ENCODE measurements around the gene LRCH4. TPM values are rescaled to one million over a fixed set of nuclear protein-coding genes. Genes with fewer than 3 reads are reported as not detected.
"Not testable (repeated sequence)": the region's sequence is repeated elsewhere in the genome, so short reads cannot be mapped to it uniquely, and the experiment has no call there.

The LRCH4 gene
- total RNA-seq, 2 experiments from 2014 or later, result 77.7 to 78.7 TPM

DNA sequence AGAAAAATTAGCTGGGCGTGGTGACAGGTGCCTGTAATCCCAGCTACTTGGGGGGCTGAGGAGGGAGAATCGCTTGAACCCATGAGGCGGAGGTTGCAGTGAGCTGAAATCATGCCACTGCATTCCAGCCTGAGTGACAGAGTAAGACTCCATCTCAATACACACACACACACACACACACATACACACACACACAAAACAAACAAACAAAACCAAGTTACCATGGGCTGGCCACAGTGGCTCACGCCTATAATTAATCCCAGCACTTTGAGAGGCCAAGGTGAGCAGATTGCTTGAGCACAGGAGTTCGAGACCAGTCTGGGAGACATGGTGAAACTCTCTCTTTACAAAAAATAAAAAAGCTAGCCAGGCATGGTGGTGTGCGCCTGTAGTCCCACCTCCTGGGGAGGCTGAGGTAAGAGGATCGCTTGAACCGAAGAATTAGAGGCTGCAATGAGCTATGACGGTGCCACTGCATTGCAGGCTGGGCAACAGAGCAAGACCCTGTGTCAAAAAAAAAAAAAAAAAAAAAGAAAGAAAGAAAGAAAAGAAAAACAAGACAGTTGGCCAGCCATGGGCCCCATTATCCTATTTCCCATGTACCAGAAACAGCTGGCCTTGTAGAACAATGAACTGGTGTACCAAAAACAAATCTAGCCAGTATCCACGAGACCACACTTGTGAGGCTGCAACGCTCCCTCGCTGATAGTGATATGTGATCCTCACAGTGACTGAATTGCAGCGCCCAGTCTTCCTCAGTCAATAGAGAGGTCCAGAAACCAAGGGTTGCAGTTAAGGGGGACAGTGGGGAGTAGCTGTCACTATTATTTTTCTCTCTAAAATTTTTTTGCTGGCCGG, 53.5 kb downstream of the LRCH4 start:
- no peak overlapping the region for H3K27ac Mint-ChIP-seq
- TF ChIP-seq, protein P1, sequence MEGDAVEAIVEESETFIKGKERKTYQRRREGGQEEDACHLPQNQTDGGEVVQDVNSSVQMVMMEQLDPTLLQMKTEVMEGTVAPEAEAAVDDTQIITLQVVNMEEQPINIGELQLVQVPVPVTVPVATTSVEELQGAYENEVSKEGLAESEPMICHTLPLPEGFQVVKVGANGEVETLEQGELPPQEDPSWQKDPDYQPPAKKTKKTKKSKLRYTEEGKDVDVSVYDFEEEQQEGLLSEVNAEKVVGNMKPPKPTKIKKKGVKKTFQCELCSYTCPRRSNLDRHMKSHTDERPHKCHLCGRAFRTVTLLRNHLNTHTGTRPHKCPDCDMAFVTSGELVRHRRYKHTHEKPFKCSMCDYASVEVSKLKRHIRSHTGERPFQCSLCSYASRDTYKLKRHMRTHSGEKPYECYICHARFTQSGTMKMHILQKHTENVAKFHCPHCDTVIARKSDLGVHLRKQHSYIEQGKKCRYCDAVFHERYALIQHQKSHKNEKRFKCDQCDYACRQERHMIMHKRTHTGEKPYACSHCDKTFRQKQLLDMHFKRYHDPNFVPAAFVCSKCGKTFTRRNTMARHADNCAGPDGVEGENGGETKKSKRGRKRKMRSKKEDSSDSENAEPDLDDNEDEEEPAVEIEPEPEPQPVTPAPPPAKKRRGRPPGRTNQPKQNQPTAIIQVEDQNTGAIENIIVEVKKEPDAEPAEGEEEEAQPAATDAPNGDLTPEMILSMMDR (IDR thresholded peaks at IDR 0.05), result no peak

DNA sequence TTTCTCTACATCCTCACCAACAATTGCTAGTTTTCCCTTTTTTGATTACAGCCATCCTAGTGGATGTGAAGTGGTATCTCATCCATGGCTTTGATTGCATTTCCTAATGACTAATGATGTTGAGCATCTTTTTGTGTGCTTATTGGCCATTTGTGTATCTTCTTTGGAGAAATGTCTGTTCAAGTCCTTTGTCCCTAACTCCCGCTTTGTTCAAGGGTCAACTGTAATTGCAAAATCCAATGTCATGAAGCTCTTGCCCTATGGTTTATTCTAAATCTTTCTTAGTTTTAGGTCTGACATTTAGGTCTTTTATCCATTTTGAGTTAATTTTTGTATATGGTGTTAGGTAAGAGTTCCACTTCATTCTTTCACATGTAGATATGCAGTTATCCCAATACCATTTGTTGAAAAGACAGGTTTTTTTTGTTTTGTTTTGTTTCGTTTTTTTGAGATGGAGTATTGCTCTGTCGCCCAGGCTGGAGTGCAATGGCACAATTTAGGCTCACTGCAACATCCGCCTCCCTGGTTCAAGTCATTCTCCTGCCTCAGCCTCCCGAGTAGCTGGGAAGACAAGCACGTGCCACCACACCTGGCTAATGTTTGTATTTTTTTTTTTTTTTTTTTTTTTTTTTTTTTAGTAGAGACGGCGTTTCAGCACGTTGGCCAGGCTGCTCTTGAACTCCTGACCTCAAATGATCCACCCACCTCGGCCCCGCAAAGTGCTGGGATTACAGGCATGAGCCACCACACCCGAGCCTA, 57.6 kb downstream of the LRCH4 start:
- H3K36me3 Mint-ChIP-seq (ENCODE audit: low read depth); DNase-seq; H3K9me3 Mint-ChIP-seq; H3K27ac Mint-ChIP-seq; ATAC-seq; H3K27me3 Mint-ChIP-seq; intact Hi-C loops (cut with micrococcal nuclease); H3K4me3 Mint-ChIP-seq: not testable (repeated sequence)
- CTCF ChIA-PET, result interaction anchor here (0.8 to 1.6 kb wide), 5 partner anchors 9 to 58 kb away, joined by 3 to 11 read pairs (median 3); partner anchors contain the start of gene AGFG2
- H3K4me1 Mint-ChIP-seq (ENCODE audit: low read depth), result peaks cover 12% of the 10 kb centered on the region
- POLR2A ChIA-PET, result interaction anchor here (1.1 to 1.7 kb wide), 2 partner anchors 11 to 18 kb away, joined by 3 to 4 read pairs; partner anchors contain the start of gene AGFG2

More for the DNA sequence above, 53.5 kb downstream of the LRCH4 start:
- ATAC-seq, result no peak
- POLR2A ChIA-PET, result interaction anchor here (1.3 kb wide), 1 partner anchor 27 kb away, joined by 3 read pairs; no protein-coding TSS in a partner anchor
- intact Hi-C loops (cut with micrococcal nuclease), result no loop called here
- H3K36me3 Mint-ChIP-seq (ENCODE audit: low read depth), result no peaks in the 10 kb centered on the region
- no peaks in the 10 kb centered on the region for H3K9me3 Mint-ChIP-seq
- no peaks in the 10 kb centered on the region for H3K27me3 Mint-ChIP-seq
- DNase-seq, result no peak
- no peak overlapping the region for H3K4me3 Mint-ChIP-seq
- CTCF ChIA-PET, result interaction anchor here (0.7 to 1.2 kb wide), 2 partner anchors 27 to 51 kb away, joined by 3 to 5 read pairs; no protein-coding TSS in a partner anchor
- H3K4me1 Mint-ChIP-seq (ENCODE audit: low read depth), result peaks cover 8% of the 10 kb centered on the region

Other genes starting within 250 kb of the LRCH4 start
- gene PILRB, start 228.0 kb downstream of the LRCH4 start, total RNA-seq, result 10 to 100 TPM; 43.7 to 46.8 TPM
- gene PILRA, start 212.6 kb downstream of the LRCH4 start, total RNA-seq, result 1 to 10 TPM; 5.8 to 6.6 TPM
- gene ZCWPW1, start 157.4 kb downstream of the LRCH4 start, total RNA-seq, result 1 to 10 TPM; 2.5 to 3.6 TPM
- gene MEPCE, start 156.3 kb downstream of the LRCH4 start, total RNA-seq, result 10 to 100 TPM; 38.3 to 38.8 TPM
- 10 to 100 TPM; 63.4 to 67.8 TPM for gene PPP1R35, start 149.6 kb downstream of the LRCH4 start, total RNA-seq
- 1 to 10 TPM; 3.7 to 4.6 TPM for gene SPACDR, start 121.9 kb downstream of the LRCH4 start, total RNA-seq
- gene TSC22D4, start 106.9 kb downstream of the LRCH4 start, total RNA-seq, result 10 to 100 TPM; 92.6 to 94.2 TPM
- under 1 TPM; 0.32 to 0.38 TPM for gene NYAP1, start 102.2 kb downstream of the LRCH4 start, total RNA-seq
- 10 to 100 TPM; 45.6 to 45.8 TPM for gene AGFG2, start 46.9 kb downstream of the LRCH4 start, total RNA-seq
- 10 to 100 TPM in 1 of 2 experiments, 1 to 10 TPM in 1; 9.9 to 12.8 TPM for gene SAP25, start 12.2 kb downstream of the LRCH4 start, total RNA-seq
- 1 to 10 TPM; 1.4 to 1.5 TPM for gene FBXO24, start 199 bp upstream of the LRCH4 start, total RNA-seq
- 1 to 10 TPM; 3.9 to 4.6 TPM for gene PCOLCE, start 16.2 kb upstream of the LRCH4 start, total RNA-seq
- 10 to 100 TPM in 1 of 2 experiments, 1 to 10 TPM in 1; 9.6 to 10.5 TPM for gene MOSPD3, start 26.4 kb upstream of the LRCH4 start, total RNA-seq
- gene TFR2, start 55.4 kb upstream of the LRCH4 start, total RNA-seq, result 10 to 100 TPM; 11.3 to 11.9 TPM
- not detected for gene ACTL6B, start 70.3 kb upstream of the LRCH4 start, total RNA-seq
- 100 to 1,000 TPM; 192 TPM for gene GNB2, start 87.6 kb upstream of the LRCH4 start, total RNA-seq
- 10 to 100 TPM; 36.9 to 41.5 TPM for gene GIGYF1, start 108.1 kb upstream of the LRCH4 start, total RNA-seq
- gene POP7, start 120.0 kb upstream of the LRCH4 start, total RNA-seq, result 10 to 100 TPM; 47.4 to 48.1 TPM
- not detected for gene EPO, start 134.3 kb upstream of the LRCH4 start, total RNA-seq
- gene ZAN, start 147.5 kb upstream of the LRCH4 start, total RNA-seq, result not detected
- 1 to 10 TPM; 4.8 to 5.8 TPM for gene EPHB4, start 241.4 kb upstream of the LRCH4 start, total RNA-seq

Measured in activated CD8-positive, alpha-beta T cell treated with anti-CD3 and anti-CD28 coated beads for 36 hours (primary cell).